HEK293T (cell line): ENCODE measurements around the gene RNF130.

ENCODE experiments used
- CTCF ChIA-PET: fragments of 350-600 bp; formaldehyde crosslinking; extraction: SDS; loops from one replicate; lab custom pipeline; 2021; ENCODE audit warnings: antibody characterized with exemption, inconsistent platforms; lab: Yijun Ruan, JAX
- POLR2A ChIA-PET: fragments of 350-600 bp; formaldehyde crosslinking; extraction: SDS; loops from one replicate; lab custom pipeline; 2020; ENCODE audit warnings: antibody characterized with exemption, inconsistent platforms; lab: Yijun Ruan, JAX
- DNase-seq: peaks from one replicate; pipeline ENCODE4 v3.0.0; 2012; ENCODE audit warnings: mixed read lengths; ENCODE audit errors: extremely low spot score
- ARNT ChIP-seq: fragments of 450-650 bp; IDR thresholded peaks from 2 replicates; pipeline ENCODE4 v1.6.1; 2017; ENCODE audit warnings: mild to moderate bottlenecking
- BHLHE40 ChIP-seq: fragments of 450-650 bp; IDR thresholded peaks from 2 replicates; pipeline ENCODE4 v1.6.1; 2016; ENCODE audit warnings: mild to moderate bottlenecking, moderate library complexity, borderline replicate concordance
- CTBP1 ChIP-seq: fragments of 450-650 bp; IDR thresholded peaks from 2 replicates; pipeline ENCODE4 v1.6.1; 2016; ENCODE audit warnings: borderline replicate concordance
- ELF4 ChIP-seq: fragments of 450-650 bp; IDR thresholded peaks from 2 replicates; pipeline ENCODE4 v1.6.1; 2017; ENCODE audit warnings: antibody characterized with exemption
- FOXA1 ChIP-seq: fragments of 450-650 bp; IDR thresholded peaks from 2 replicates; pipeline ENCODE4 v1.6.1; 2016; ENCODE audit warnings: mild to moderate bottlenecking
- FOXK2 ChIP-seq: fragments of 450-650 bp; IDR thresholded peaks from 2 replicates; pipeline ENCODE4 v1.6.1; 2016; ENCODE audit warnings: mild to moderate bottlenecking
- FOXM1 ChIP-seq: fragments of 450-650 bp; IDR thresholded peaks from 2 replicates; pipeline ENCODE4 v1.6.1; 2017; ENCODE audit warnings: mild to moderate bottlenecking, borderline replicate concordance
- HDGF ChIP-seq: fragments of 450-650 bp; IDR thresholded peaks from 2 replicates; pipeline ENCODE4 v1.6.1; 2017; ENCODE audit warnings: antibody characterized with exemption, borderline replicate concordance
- L3MBTL2 ChIP-seq: fragments of 450-650 bp; conservative IDR thresholded peaks from 2 replicates; pipeline ENCODE4 v1.6.1; 2016; ENCODE audit warnings: mild to moderate bottlenecking
- LEF1 ChIP-seq: fragments of 450-650 bp; IDR thresholded peaks from 2 replicates; pipeline ENCODE4 v1.6.1; 2017; ENCODE audit warnings: mild to moderate bottlenecking, borderline replicate concordance
- NFRKB ChIP-seq: fragments of 450-650 bp; IDR thresholded peaks from 2 replicates; pipeline ENCODE4 v1.6.1; 2016; ENCODE audit warnings: mild to moderate bottlenecking, moderate library complexity
- PKNOX1 ChIP-seq: fragments of 450-650 bp; IDR thresholded peaks from 2 replicates; pipeline ENCODE4 v1.6.1; 2016
- SP1 ChIP-seq: fragments of 450-650 bp; IDR thresholded peaks from 2 replicates; pipeline ENCODE4 v1.6.1; 2017
- SUZ12 ChIP-seq: fragments of 450-650 bp; IDR thresholded peaks from 2 replicates; pipeline ENCODE4 v1.6.1; 2016; ENCODE audit warnings: mild to moderate bottlenecking
- TARDBP ChIP-seq: fragments of 450-650 bp; IDR thresholded peaks from 2 replicates; pipeline ENCODE4 v1.6.1; 2016
- ZNF384 ChIP-seq: fragments of 450-650 bp; IDR thresholded peaks from 2 replicates; pipeline ENCODE4 v1.6.1; 2016

Gene RNF130

GRCh38 chr5:179953987-179954386 lies 117.6 kb downstream of the RNF130 start:
- CTCF ChIA-PET = no interaction called here
- POLR2A ChIA-PET = no interaction called here

GRCh38 chr5:179936976-179937681 lies 134.4 kb downstream of the RNF130 start:
- CTCF ChIA-PET = no interaction called here
- no peak for TF ChIP-seq HDGF
- POLR2A ChIA-PET = no interaction called here
- DNase-seq = no peak

More at GRCh38 chr5:179953987-179954386, 117.6 kb downstream of the RNF130 start:
- no peak for DNase-seq
- TF ChIP-seq FOXA1 = no peak
- no peak for TF ChIP-seq SUZ12
- TF ChIP-seq L3MBTL2 = no peak
- no peak for TF ChIP-seq PKNOX1

- DNase-seq = no peak
- CTCF ChIA-PET = no interaction called here
- POLR2A ChIA-PET = no interaction called here
- TF ChIP-seq SUZ12 (no peak), FOXK2 (no peak), NFRKB (no peak), L3MBTL2 (no peak), ZNF384 (no peak), CTBP1 (no peak), LEF1 (no peak), TARDBP (no peak), FOXM1 (no peak)
Observed at GRCh38 chr5:179930788-179931473, 140.6 kb downstream of the RNF130 start.

GRCh38 chr5:179927824-179928223 lies 143.7 kb downstream of the RNF130 start:
- no peak for DNase-seq
- POLR2A ChIA-PET = no interaction called here
- no peak for TF ChIP-seq SP1
- no peak for TF ChIP-seq NFRKB
- no peak for TF ChIP-seq FOXM1
- TF ChIP-seq SUZ12 = no peak
- TF ChIP-seq LEF1 = no peak
- TF ChIP-seq HDGF = no peak
- CTCF ChIA-PET = no interaction called here

GRCh38 chr5:179926657-179927056 lies 144.9 kb downstream of the RNF130 start:
- no peak for DNase-seq
- TF ChIP-seq ZNF384 (no peak), NFRKB (no peak), HDGF (no peak), L3MBTL2 (no peak), SUZ12 (no peak), ARNT (no peak), LEF1 (no peak)
- POLR2A ChIA-PET = no interaction called here
- CTCF ChIA-PET = interaction anchor here (0.6 kb wide), 1 partner anchor 681 kb away, joined by 4 read pairs; no protein-coding TSS in a partner anchor

GRCh38 chr5:179923436-179923835 lies 148.1 kb downstream of the RNF130 start:
- TF ChIP-seq L3MBTL2 (no peak), BHLHE40 (no peak), NFRKB (no peak), SP1 (no peak), FOXA1 (no peak), ELF4 (no peak), HDGF (no peak), SUZ12 (no peak), ZNF384 (no peak), ARNT (no peak), LEF1 (no peak), FOXK2 (no peak), FOXM1 (no peak), TARDBP (no peak), PKNOX1 (no peak)
- no peak for DNase-seq
- ChIA-PET POLR2A (no interaction called here), CTCF (interaction anchor here (0.6 kb wide), 2 partner anchors 49 to 531 kb away, joined by 3 to 6 read pairs; no protein-coding TSS in a partner anchor)

- POLR2A ChIA-PET = no interaction called here
- DNase-seq = no peak
- CTCF ChIA-PET = no interaction called here
- TF ChIP-seq SP1 (no peak), ELF4 (no peak), ARNT (no peak), TARDBP (no peak), FOXM1 (no peak), PKNOX1 (no peak), FOXK2 (no peak), HDGF (no peak), BHLHE40 (no peak)
Observed at GRCh38 chr5:179920175-179920574, 151.4 kb downstream of the RNF130 start.
